HL-60 (cell line): ENCODE measurements around the gene ADAM29.

Source experiments
- DNase-seq, 2 experiments: peaks; one replicate each; pipeline ENCODE4 v3.0.0-alpha.2; 2010 to 2020; ENCODE audit warnings: low read depth in 1 of 2, low spot score in 1 of 2
- H3K27ac ChIP-seq: fragments of 250-450 bp; sonication (Bioruptor Pico); replicated peaks from 2 replicates; pipeline ENCODE4 v1.5.1; 2020; ENCODE audit warnings: mild to moderate bottlenecking, moderate library complexity
- H3K27me3 ChIP-seq: fragments of 250-450 bp; sonication (Bioruptor Pico); 2 replicates; pipeline ENCODE4 v1.5.1; 2021; ENCODE audit warnings: mild to moderate bottlenecking, moderate library complexity; ENCODE audit not compliant: insufficient read depth, poor library complexity, severe bottlenecking
- H3K4me3 ChIP-seq: replicated peaks from 2 replicates; pipeline ENCODE4 v1.5.1; 2011; ENCODE audit warnings: mild to moderate bottlenecking, control low read depth, low read length; ENCODE audit not compliant: insufficient read depth
- GABPA ChIP-seq: IDR thresholded peaks from 2 replicates; pipeline ENCODE4 v1.6.1; 2012; ENCODE audit warnings: low read depth
- POLR2AphosphoS5 ChIP-seq: IDR thresholded peaks from 2 replicates; pipeline ENCODE4 v1.6.1; 2012; ENCODE audit warnings: low read depth
- SPI1 ChIP-seq: IDR thresholded peaks from 2 replicates; pipeline ENCODE4 v1.6.1; 2012; ENCODE audit warnings: low read depth, mild to moderate bottlenecking, borderline replicate concordance
- TF ChIP-seq, protein P1 (sequence below): IDR thresholded peaks from one replicate; pipeline ENCODE4 v1.5.1; 2011; ENCODE audit warnings: low read length, control low read depth, inconsistent platforms; ENCODE audit not compliant: insufficient read depth
- TF ChIP-seq, protein P2 (sequence below): IDR thresholded peaks from 2 replicates; pipeline ENCODE4 v1.6.1; 2012; ENCODE audit warnings: low read depth; ENCODE audit not compliant: insufficient replicate concordance

Gene ADAM29

DNA sequence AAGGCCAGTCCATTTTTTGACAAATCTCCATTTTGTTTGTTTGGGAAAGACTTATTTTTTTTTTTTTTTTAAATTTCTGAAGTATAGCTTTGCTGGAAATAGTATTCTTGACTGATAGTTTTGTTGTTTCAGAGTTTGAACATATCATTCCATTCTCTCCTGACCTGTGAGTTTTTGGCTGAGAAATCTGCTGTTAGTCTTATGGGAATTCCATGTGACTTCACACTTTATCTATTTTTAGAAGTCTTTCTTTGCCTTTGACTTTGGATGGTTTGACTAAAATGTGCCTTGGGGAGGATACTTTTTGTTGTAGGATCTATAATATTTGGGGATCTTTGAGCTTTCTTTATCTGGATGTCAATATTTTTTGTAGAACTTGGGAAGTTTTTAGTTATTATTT is 10.7 kb upstream of the ADAM29 start:
- no peak overlapping the region for H3K27ac ChIP-seq
- TF ChIP-seq, protein P1, sequence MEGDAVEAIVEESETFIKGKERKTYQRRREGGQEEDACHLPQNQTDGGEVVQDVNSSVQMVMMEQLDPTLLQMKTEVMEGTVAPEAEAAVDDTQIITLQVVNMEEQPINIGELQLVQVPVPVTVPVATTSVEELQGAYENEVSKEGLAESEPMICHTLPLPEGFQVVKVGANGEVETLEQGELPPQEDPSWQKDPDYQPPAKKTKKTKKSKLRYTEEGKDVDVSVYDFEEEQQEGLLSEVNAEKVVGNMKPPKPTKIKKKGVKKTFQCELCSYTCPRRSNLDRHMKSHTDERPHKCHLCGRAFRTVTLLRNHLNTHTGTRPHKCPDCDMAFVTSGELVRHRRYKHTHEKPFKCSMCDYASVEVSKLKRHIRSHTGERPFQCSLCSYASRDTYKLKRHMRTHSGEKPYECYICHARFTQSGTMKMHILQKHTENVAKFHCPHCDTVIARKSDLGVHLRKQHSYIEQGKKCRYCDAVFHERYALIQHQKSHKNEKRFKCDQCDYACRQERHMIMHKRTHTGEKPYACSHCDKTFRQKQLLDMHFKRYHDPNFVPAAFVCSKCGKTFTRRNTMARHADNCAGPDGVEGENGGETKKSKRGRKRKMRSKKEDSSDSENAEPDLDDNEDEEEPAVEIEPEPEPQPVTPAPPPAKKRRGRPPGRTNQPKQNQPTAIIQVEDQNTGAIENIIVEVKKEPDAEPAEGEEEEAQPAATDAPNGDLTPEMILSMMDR: no peak
- TF ChIP-seq POLR2AphosphoS5 (no peak), SPI1 (no peak), GABPA (no peak)
- TF ChIP-seq, protein P2, sequence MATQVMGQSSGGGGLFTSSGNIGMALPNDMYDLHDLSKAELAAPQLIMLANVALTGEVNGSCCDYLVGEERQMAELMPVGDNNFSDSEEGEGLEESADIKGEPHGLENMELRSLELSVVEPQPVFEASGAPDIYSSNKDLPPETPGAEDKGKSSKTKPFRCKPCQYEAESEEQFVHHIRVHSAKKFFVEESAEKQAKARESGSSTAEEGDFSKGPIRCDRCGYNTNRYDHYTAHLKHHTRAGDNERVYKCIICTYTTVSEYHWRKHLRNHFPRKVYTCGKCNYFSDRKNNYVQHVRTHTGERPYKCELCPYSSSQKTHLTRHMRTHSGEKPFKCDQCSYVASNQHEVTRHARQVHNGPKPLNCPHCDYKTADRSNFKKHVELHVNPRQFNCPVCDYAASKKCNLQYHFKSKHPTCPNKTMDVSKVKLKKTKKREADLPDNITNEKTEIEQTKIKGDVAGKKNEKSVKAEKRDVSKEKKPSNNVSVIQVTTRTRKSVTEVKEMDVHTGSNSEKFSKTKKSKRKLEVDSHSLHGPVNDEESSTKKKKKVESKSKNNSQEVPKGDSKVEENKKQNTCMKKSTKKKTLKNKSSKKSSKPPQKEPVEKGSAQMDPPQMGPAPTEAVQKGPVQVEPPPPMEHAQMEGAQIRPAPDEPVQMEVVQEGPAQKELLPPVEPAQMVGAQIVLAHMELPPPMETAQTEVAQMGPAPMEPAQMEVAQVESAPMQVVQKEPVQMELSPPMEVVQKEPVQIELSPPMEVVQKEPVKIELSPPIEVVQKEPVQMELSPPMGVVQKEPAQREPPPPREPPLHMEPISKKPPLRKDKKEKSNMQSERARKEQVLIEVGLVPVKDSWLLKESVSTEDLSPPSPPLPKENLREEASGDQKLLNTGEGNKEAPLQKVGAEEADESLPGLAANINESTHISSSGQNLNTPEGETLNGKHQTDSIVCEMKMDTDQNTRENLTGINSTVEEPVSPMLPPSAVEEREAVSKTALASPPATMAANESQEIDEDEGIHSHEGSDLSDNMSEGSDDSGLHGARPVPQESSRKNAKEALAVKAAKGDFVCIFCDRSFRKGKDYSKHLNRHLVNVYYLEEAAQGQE: no peak
- no peaks in the 10 kb centered on the region for H3K27me3 ChIP-seq
- H3K4me3 ChIP-seq: no peak overlapping the region
- DNase-seq: no peak

DNA sequence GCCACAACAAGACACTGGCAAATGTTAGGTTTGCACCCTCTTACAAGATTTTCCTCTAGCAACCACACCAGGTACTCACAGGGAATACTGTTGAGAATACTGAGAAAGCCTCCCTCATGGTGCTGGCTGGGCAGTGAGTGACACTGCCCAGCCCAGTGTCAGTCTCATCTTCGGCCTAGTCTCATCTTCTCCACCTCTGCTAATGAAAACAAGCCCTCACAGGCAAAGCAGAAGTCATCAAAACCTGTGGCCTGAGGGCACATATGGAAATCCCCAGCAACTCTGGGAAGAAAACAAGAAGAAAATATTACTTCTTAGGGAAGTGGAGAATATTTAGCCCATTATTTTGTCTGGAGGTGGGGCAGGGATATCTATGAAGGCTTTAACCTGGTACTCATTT is 7.9 kb upstream of the ADAM29 start:
- no peaks in the 10 kb centered on the region for H3K27me3 ChIP-seq
- TF ChIP-seq, protein P2: no peak
- TF ChIP-seq SPI1: no peak
- no peak overlapping the region for H3K27ac ChIP-seq
- DNase-seq: no peak
- H3K4me3 ChIP-seq: no peak overlapping the region

DNA sequence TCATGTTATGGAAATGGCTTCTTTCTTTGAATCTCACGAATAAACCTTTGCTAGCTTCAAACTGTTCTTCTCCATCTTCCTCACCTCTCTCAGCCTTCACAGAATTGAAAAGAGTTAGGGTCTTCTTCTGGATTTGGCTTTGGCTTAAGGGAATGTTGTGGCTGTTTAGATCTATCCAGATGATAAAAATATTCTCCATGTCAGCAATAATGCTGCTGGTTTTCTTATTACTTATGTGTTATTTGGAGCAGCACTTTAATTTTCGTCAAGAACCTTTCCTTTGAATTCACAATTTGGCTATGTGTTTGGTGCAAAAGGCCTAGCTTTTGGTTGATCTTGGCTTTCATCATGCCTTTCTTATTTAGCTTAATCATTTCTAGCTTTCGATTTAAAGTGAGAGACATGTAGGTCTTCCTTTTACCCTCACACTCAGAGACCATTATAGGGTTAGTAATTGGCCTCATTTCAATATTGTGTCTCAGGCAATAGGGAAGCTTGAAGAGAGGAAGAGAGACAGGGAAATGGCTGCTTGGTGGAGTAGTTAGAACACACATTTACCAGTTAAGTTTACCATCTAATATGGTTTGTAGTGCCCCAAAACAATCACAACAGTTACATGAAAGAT is 5.1 kb upstream of the ADAM29 start:
- TF ChIP-seq, protein P1: no peak
- TF ChIP-seq POLR2AphosphoS5 (no peak), SPI1 (no peak), GABPA (no peak)
- TF ChIP-seq, protein P2: no peak
- Histone ChIP-seq H3K4me3 (no peak overlapping the region), H3K27me3 (no peaks in the 10 kb centered on the region), H3K27ac (no peak overlapping the region)
- DNase-seq: no peak
